HCT116 (cell line): ENCODE data around the gene LSMEM2. TPM values are rescaled to one million over a fixed set of nuclear protein-coding genes. Genes with fewer than 3 reads are reported as not detected.
A peak's percentile ranks its signal among the peaks of the same experiment; 100 is the strongest.

Source experiments
- ATAC-seq: fragments of 200-7000 bp; cut with Tn5 transposase; 2 replicates; pipeline ENCODE4 v1.9.1; 2020; ENCODE audit warnings: mild to moderate bottlenecking, moderate library complexity
- BruUV-seq: library from RNA; stranded (reverse); fragments of 400-500 nt; replicated peaks from 2 replicates; lab custom pipeline; 2021; lab: Mats Ljungman, UMichigan
- CTCF ChIA-PET: fragments of 300-600 bp; sonication (Branson Sonifier 250); formaldehyde crosslinking; loops from one replicate; lab custom pipeline; 2021; ENCODE audit warnings: antibody characterized with exemption; lab: Charles Lee
- POLR2A ChIA-PET: fragments of 300-600, 350-600 bp; sonication (Branson Sonifier 250); formaldehyde crosslinking; loops from one replicate; lab custom pipeline; 2021; ENCODE audit warnings: antibody characterized with exemption; lab: Charles Lee
- RAD21 ChIA-PET, 2 experiments: fragments of 300-600 bp; sonication (Branson Sonifier 250); formaldehyde crosslinking; loops; one replicate each; lab custom pipeline; 2023; ENCODE audit warnings: low total read pairs in 2 of 2; ENCODE audit not compliant: uncharacterized antibody in 2 of 2, unreplicated experiment in 2 of 2, low non-redundant PET in 1 of 2; lab: Charles Lee
- DNase-seq: peaks from one replicate; pipeline ENCODE4 v3.0.0-alpha.2; 2010; ENCODE audit warnings: low read depth, low spot score
- H2AFZ ChIP-seq: fragments of 200-600 bp; shearing (Covaris generic), sonication (generic); 2 replicates; pipeline ENCODE4 v1.6.1; 2017; ENCODE audit warnings: low read depth, mixed run types, mixed read lengths, antibody characterized with exemption, low read length; ENCODE audit not compliant: poor library complexity, severe bottlenecking
- H3K27ac ChIP-seq: 2 replicates; pipeline ENCODE4 v1.5.1; 2012; ENCODE audit warnings: low read depth, low read length
- H3K27me3 ChIP-seq: fragments of 200-600 bp; sonication (generic); 2 replicates; pipeline ENCODE4 v1.6.1; 2016; ENCODE audit warnings: mixed run types, low read length, mixed read lengths; ENCODE audit not compliant: insufficient read depth
- H3K36me3 ChIP-seq, 2 experiments: fragments of 200-500 bp in 1 of 2; fragments of 200-600 bp in 1 of 2; sonication (Bioruptor generic) in 1 of 2; sonication (generic) in 1 of 2; 2 replicates each; pipeline versions ENCODE4 v1.5.1 to v1.6.1; 2014 to 2016; ENCODE audit warnings: low read length in 2 of 2, inconsistent platforms in 1 of 2, mixed read lengths in 1 of 2, mixed run types in 1 of 2; ENCODE audit not compliant: insufficient read depth in 2 of 2, control insufficient read depth in 1 of 2
- H3K4me1 ChIP-seq, 2 experiments: fragments of 200-600 bp in 1 of 2; sonication (generic) in 1 of 2; 2 replicates each; pipeline versions ENCODE4 v1.5.1 to v1.6.1; 2012 to 2017; ENCODE audit warnings: low read length in 2 of 2, inconsistent platforms in 1 of 2, mild to moderate bottlenecking in 1 of 2, mixed read lengths in 1 of 2, mixed run types in 1 of 2, moderate library complexity in 1 of 2; ENCODE audit not compliant: insufficient read depth in 2 of 2, control insufficient read depth in 1 of 2
- H3K4me2 ChIP-seq: fragments of 200-600 bp; sonication (generic); 2 replicates; pipeline ENCODE4 v1.6.1; 2017; ENCODE audit warnings: mixed run types, low read length, mixed read lengths
- H3K4me3 ChIP-seq, 2 experiments: fragments of 200-600 bp in 1 of 2; sonication (generic) in 1 of 2; replicated peaks in 1 of 2; 2 replicates each; pipeline ENCODE4 v1.5.1; 2011 to 2016; ENCODE audit warnings: low read length in 2 of 2, control low read depth in 1 of 2, low read depth in 1 of 2, mild to moderate bottlenecking in 1 of 2, mixed read lengths in 1 of 2, mixed run types in 1 of 2
- H3K79me2 ChIP-seq: fragments of 200-600 bp; sonication (generic); 2 replicates; pipeline ENCODE4 v1.6.1; 2017; ENCODE audit warnings: mild to moderate bottlenecking, mixed run types, low read length, moderate library complexity, mixed read lengths; ENCODE audit not compliant: insufficient read depth
- H3K9ac ChIP-seq: fragments of 200-600 bp; sonication (generic); 2 replicates; pipeline ENCODE4 v1.6.1; 2016; ENCODE audit warnings: low read length, mixed read lengths
- H3K9me2 ChIP-seq: fragments of 200-600 bp; sonication (generic), shearing (Covaris generic); 2 replicates; pipeline ENCODE4 v1.6.1; 2017; ENCODE audit warnings: mixed run types, mild to moderate bottlenecking, moderate library complexity; ENCODE audit not compliant: insufficient read depth
- H3K9me3 ChIP-seq, 2 experiments: fragments of 200-500 bp in 1 of 2; fragments of 200-600 bp in 1 of 2; sonication (Bioruptor generic) in 1 of 2; sonication (generic) in 1 of 2; 2 replicates each; pipeline ENCODE4 v1.6.1; 2014 to 2017; ENCODE audit warnings: low read length in 2 of 2, mixed read lengths in 2 of 2, inconsistent platforms in 1 of 2, low read depth in 1 of 2, mild to moderate bottlenecking in 1 of 2, mixed run types in 1 of 2, moderate library complexity in 1 of 2; ENCODE audit not compliant: control insufficient read depth in 1 of 2, insufficient read depth in 1 of 2
- H4K20me1 ChIP-seq: fragments of 200-600 bp; sonication (generic), shearing (Covaris generic); 2 replicates; pipeline ENCODE4 v1.6.1; 2017; ENCODE audit warnings: mixed run types, mild to moderate bottlenecking, moderate library complexity; ENCODE audit not compliant: insufficient read depth
- CTCF ChIP-seq, 3 experiments: fragments of 200-600 bp in 1 of 3; sonication (generic) in 1 of 3; IDR thresholded peaks in 2 of 3; conservative IDR thresholded peaks in 1 of 3; 2 replicates each; pipeline ENCODE4 v1.5.1; 2012 to 2017; ENCODE audit warnings: low read depth in 2 of 3, low read length in 2 of 3, antibody characterized with exemption in 1 of 3, borderline replicate concordance in 1 of 3, control low read depth in 1 of 3, mild to moderate bottlenecking in 1 of 3, mixed read lengths in 1 of 3, mixed run types in 1 of 3, moderate library complexity in 1 of 3; ENCODE audit not compliant: insufficient read depth in 1 of 3
- EZH2phosphoT487 ChIP-seq: fragments of 200-600 bp; IDR thresholded peaks from 2 replicates; pipeline ENCODE4 v1.6.1; 2018; ENCODE audit warnings: antibody characterized with exemption, borderline replicate concordance
- POLR2AphosphoS5 ChIP-seq: IDR thresholded peaks from 2 replicates; pipeline ENCODE4 v1.6.1; 2011; ENCODE audit warnings: mild to moderate bottlenecking, low read depth, low read length, moderate library complexity
- ZFX ChIP-seq: fragments of 450-650 bp; IDR thresholded peaks from 2 replicates; pipeline ENCODE4 v1.6.1; 2017
- intact Hi-C: fragments of 100-400 bp; cut with micrococcal nuclease; formaldehyde crosslinking; loops from 2 replicates; pipeline ENCODE4 v1.10.0; 2022
- total RNA-seq: library from RNA; stranded (reverse); gene quantifications from one replicate; pipeline ENCODE4 v1.2.1, GENCODE V29; 2021; ENCODE audit not compliant: unreplicated experiment

LSMEM2 gene
- total RNA-seq, 1 experiment from 2014 or later = not detected

DNA sequence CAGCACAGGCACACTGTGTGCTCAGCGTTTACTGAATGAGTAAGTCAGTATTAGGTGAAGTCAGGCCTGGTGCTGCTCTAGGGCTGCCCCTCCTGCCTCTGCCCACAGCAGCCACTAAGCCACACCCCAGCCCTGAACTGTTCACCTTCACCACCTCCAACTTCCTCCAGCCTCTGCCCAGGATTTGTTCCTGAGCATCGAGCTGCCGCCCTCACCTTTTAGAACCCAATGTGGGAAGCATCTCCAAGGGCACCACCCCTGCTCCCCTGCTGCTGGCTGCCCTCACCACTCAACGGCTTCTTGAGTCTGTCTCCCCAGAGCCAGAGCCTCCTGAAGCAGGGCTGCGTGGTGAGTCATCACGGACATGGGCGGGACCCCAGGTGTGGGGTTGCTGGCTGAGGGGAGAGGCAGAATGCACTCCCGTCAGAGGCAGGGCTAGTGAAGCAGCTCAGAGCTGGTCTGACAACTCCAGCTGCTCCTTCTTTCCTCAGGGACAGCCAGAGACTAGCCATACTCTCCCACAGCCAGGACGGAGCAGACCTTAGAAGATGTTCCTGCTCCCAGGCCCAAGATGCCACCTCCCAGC, 37.9 kb downstream of the LSMEM2 start:
- ChIA-PET RAD21 (interaction anchor here in 1 of 2 experiments (0.9 kb wide), 1 partner anchor 17 kb away, joined by 3 read pairs; the partner anchor contains the start of genes HYAL3 and NAA80), POLR2A (interaction anchor here (0.9 to 2.1 kb wide), 8 partner anchors 11 to 37 kb away, joined by 3 to 8 read pairs (median 4); partner anchors contain the start of genes HYAL1, HYAL3, IFRD2 and NAA80), CTCF (interaction anchor here (0.9 to 1.6 kb wide), 5 partner anchors 14 to 122 kb away, joined by 3 to 5 read pairs (median 3); partner anchors contain the start of genes HYAL1, HYAL3 and NAA80)
- no peaks in the 10 kb centered on the region for H3K27me3 ChIP-seq
- H3K9me3 ChIP-seq = no peaks in the 10 kb centered on the region
- peak; percentile 93 for DNase-seq
- H3K36me3 ChIP-seq = peaks cover 2 to 17% of the 10 kb centered on the region in 2 experiments; a peak in 1 of 4 replicates
- peak overlapping the region; percentile 10 to 46 for H3K4me3 ChIP-seq
- no peak overlapping the region for H2AFZ ChIP-seq
- no peaks in the 10 kb centered on the region for H3K9me2 ChIP-seq
- H3K4me1 ChIP-seq = peaks cover 54 to 82% of the 10 kb centered on the region in 2 experiments
- intact Hi-C loops = no loop called here
- TF ChIP-seq EZH2phosphoT487 (no peak), POLR2AphosphoS5 (peak; percentile 84), ZFX (no peak), CTCF (IDR thresholded peaks at IDR 0.05 in 2 of 3, conservative IDR thresholded peaks at IDR 0.05 in 1 of 3; ENCODE audit: borderline replicate concordance in 1 of 3, insufficient read depth in 1 of 3, low read depth in 2 of 3, low read length in 2 of 3) (no peak)
- H3K4me2 ChIP-seq = peak overlapping the region; percentile 92
- peak; percentile 78 for ATAC-seq
- peak overlapping the region; percentile 98 for H3K27ac ChIP-seq
- H3K79me2 ChIP-seq = peaks cover 51% of the 10 kb centered on the region
- no peaks in the 10 kb centered on the region for H4K20me1 ChIP-seq
- H3K9ac ChIP-seq = peak overlapping the region; percentile 65
- no TSS peak for BruUV-seq
